Measurements from ENCODE around the gene CSNK1D. TPM values are rescaled to one million over a fixed set of nuclear protein-coding genes. Genes with fewer than 3 reads are reported as not detected.

CSNK1D gene
- polyA plus RNA-seq, 3 donors from 2014 or later: 48.9 to 130 (median 55.9) TPM

DNA sequence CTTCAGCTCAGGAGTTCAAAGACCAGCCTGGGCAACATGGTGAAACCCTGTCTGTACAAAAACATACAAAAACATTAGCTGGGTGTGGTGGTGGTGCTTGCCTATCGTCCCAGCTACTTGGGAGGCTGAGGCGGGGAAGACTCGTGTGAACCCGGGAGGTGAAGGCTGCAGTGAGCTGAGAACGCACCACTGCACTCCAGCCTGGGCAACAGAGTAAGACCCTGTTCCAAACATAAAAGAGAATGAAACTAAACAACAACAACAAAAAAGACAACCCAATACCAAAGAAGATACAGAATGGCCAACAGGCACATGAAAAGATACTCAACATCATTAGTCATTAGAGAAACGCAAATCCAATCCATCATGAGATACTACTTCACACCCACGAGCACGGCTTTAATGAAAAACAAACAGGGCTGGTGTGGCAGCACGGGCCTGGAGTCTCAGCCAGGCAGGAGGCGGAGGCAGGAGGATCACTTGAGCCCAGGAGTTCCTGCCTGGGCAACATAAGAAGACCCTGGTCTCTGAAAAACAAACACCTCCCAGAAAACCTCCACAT is 52.1 kb downstream of the CSNK1D start:
- no peak overlapping the region for H3K4me3 Mint-ChIP-seq
- H3K36me3 Mint-ChIP-seq: no peaks in the 10 kb centered on the region
- DNase-seq: no peak
- no peaks in the 10 kb centered on the region for H3K9me3 Mint-ChIP-seq
- peak overlapping the region in 3 of 6 donors; percentile 13 to 49 (median 28) for H3K27ac Mint-ChIP-seq
- peaks cover 3 to 7% (median 5%) of the 10 kb centered on the region in 3 donors for H3K27me3 Mint-ChIP-seq (ENCODE audit: low read depth in 3 of 3)
- H3K4me1 Mint-ChIP-seq: peaks cover 13 to 29% of the 10 kb centered on the region in 2 donors

DNA sequence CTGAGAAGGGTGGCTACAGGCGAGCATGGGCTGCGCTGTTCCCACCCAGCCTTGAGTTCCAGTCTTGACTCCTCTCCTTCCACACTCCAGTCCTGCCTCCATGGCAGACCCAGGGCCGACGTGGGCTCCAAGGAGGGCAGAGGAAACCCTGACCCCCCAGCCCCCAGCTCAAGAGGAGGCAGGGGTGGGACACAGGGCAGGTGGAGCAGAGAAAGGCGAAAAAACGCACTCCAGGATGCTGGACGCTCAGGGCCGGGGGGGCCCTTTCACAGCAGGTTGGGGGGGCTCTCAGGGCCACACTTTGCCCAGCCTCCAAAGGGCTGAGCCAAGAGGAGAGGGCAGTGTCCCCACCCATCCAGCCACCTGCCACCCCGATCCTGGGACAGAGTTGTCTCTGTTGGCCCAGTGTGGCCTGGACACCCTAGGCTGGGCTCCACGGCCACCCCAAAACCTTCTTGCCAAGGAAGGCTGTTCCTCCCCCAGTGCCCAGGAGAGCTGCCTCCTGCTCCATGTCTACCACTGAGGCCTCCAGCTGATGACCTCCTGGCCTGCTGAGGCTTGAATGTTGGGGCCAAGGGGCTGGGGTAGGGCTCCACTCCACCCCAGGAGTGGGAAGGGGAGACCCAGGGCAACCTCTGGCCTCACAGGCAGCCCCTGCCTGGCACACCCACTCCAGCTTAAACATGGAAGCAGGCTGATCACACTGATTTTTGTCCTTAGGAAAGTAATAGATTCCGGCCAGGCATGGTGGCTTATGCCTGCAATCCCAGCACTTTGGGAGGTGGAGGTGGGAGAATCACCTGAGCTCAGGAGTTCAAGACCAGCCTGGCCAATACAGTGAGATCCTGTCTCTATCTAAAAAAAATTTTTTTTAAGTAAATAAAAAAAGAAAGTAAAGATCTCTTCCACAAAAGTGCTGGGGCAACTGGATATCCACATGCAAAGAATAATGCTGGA is 53.5 kb downstream of the CSNK1D start:
- peak overlapping the region in 1 of 6 donors; percentile 69 for H3K27ac Mint-ChIP-seq
- H3K4me1 Mint-ChIP-seq: peaks cover 25 to 41% of the 10 kb centered on the region in 2 donors
- DNase-seq: no peak
- no peaks in the 10 kb centered on the region for H3K9me3 Mint-ChIP-seq
- H3K36me3 Mint-ChIP-seq: no peaks in the 10 kb centered on the region
- H3K27me3 Mint-ChIP-seq (ENCODE audit: low read depth in 3 of 3): peaks cover 17 to 21% (median 19%) of the 10 kb centered on the region in 3 donors
- H3K4me3 Mint-ChIP-seq: peak overlapping the region in 1 of 5 donors; percentile 38

DNA sequence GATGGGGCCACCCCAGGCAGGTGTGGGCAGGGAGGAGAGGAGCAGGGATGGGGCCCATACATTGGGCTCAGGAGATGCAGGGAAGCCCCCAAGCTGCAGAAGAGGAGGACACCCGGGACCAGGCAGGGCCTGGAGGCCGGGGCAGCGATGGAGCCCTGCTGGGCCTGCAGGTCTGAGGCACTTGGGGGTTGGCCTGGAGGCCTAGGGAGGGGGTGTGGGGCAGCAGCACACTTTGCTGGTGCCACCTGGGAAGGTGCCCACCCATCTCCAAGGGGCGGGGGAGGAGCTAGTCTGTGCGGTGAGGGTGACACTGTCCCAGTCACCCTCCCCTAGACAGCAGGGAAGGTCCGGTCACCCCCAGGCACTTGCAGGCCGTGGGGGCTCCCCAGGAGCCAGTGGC is 54.4 kb downstream of the CSNK1D start:
- Mint-ChIP-seq H3K4me3 (peak overlapping the region in 1 of 5 donors; percentile 18), H3K36me3 (no peaks in the 10 kb centered on the region), H3K9me3 (no peaks in the 10 kb centered on the region), H3K4me1 (peaks cover 34 to 51% of the 10 kb centered on the region in 2 donors), H3K27ac (peak overlapping the region in 3 of 6 donors; percentile 16 to 94 (median 78)), H3K27me3 (ENCODE audit: low read depth in 3 of 3) (peaks cover 21 to 24% (median 23%) of the 10 kb centered on the region in 3 donors)
- DNase-seq: no peak

DNA sequence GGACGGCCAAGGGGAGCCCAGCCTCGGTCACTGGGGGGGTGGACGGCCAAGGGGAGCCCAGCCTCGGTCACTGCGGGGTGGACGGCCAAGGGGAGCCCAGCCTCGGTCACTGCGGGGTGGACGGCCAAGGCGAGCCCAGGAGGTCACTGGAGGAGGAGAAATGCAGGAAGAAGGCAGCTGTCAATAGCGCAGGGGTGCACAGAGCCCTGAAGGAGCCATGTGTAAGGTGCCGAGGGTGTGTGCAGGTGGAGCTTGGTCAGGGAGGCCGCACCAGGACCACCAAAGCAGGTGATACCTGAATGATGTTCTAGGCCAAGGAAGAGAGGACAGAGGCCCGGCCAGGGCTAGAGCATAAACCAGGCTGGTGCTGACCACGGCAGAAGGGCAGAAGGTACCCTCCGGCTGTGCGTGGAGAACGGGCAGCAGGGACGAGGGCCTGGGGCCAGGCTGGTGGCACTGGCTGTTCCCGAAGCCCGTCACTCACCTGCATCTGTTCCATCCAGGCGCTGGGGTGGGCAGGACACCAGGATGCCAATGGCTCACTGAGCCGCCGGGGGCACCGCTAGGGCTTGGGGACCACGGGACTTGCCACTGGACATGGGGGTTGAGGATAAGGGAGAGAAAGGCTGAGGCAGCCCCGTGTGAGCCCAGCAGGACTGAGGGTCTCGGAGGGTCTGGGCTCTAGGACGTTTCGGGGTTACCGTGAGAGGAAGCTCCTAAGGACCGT is 55.0 kb downstream of the CSNK1D start:
- Mint-ChIP-seq H3K4me3 (peak overlapping the region in 2 of 5 donors; percentile 17 to 49), H3K9me3 (no peaks in the 10 kb centered on the region), H3K36me3 (no peaks in the 10 kb centered on the region), H3K27me3 (ENCODE audit: low read depth in 3 of 3) (peaks cover 26 to 27% (median 27%) of the 10 kb centered on the region in 3 donors), H3K4me1 (peaks cover 40 to 53% of the 10 kb centered on the region in 2 donors), H3K27ac (peak overlapping the region in 4 of 6 donors; percentile 16 to 94 (median 72))
- DNase-seq: no peak

DNA sequence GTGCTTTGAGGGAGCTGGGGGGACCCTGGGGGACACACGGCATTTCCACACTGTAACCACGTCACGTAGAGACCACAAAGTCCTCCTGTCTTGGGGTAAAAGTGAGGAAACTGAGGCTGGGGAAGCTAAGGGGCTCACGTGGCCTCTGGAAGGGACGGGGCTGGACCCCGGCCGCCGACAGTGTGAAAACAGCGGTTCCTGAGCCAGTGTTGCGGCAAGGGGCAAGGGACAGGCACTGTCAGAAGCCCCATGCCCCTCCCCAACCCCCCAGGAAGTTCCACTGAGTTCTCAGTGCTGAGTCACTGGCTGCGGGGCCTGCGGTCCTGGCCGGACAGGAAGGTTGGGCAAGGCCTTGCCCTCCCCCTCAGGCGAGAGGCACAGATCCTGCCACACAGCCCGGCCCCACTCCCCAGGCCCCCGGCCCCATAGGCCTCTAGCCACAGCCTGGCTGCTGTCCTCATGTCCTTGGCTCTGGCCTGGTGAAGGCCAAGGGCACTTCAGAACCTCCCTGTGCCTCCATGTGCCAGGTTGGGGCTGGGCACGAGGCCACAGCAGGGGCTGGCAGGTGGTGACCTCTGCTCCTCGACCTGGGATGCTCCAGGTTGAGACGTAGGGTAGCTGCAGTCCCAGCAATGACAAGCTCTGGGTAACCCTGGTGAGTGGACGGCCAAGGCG is 55.8 kb downstream of the CSNK1D start:
- peak; percentile 56 to 71 (median 66) for DNase-seq
- H3K4me1 Mint-ChIP-seq: peaks cover 43 to 56% of the 10 kb centered on the region in 2 donors
- H3K9me3 Mint-ChIP-seq: no peaks in the 10 kb centered on the region
- peak overlapping the region in 5 of 6 donors; percentile 88 to 97 (median 95) for H3K27ac Mint-ChIP-seq
- peak overlapping the region; percentile 43 to 65 (median 52) for H3K4me3 Mint-ChIP-seq
- peaks cover 26 to 30% (median 30%) of the 10 kb centered on the region in 3 donors for H3K27me3 Mint-ChIP-seq (ENCODE audit: low read depth in 3 of 3)
- H3K36me3 Mint-ChIP-seq: no peaks in the 10 kb centered on the region

DNA sequence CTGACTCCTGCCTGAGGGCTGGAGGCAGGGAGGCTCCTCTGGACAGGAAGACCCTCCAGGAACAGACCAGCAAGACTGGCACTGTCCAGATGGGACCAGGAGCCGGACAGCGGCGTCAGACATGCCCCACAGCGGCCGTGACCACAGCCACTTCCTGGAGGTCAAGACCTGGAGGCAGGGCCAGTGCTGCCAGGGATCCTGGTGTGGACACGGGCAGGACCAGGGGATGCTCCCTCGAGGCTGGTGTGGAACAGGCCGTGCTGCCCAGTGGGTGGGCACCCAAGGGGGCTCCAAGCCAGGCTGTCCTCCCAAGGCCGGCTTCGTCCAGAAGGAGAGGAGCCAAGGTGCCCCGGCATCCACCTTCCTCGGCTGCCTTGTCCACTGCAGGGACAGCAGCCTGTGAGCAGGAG is 56.4 kb downstream of the CSNK1D start:
- Mint-ChIP-seq H3K27me3 (ENCODE audit: low read depth in 3 of 3) (peaks cover 30 to 34% (median 30%) of the 10 kb centered on the region in 3 donors), H3K4me1 (peaks cover 43 to 56% of the 10 kb centered on the region in 2 donors), H3K9me3 (no peaks in the 10 kb centered on the region), H3K27ac (peak overlapping the region; percentile 84 to 98 (median 96)), H3K36me3 (no peaks in the 10 kb centered on the region), H3K4me3 (peak overlapping the region; percentile 63 to 81 (median 69))
- no peak for DNase-seq

DNA sequence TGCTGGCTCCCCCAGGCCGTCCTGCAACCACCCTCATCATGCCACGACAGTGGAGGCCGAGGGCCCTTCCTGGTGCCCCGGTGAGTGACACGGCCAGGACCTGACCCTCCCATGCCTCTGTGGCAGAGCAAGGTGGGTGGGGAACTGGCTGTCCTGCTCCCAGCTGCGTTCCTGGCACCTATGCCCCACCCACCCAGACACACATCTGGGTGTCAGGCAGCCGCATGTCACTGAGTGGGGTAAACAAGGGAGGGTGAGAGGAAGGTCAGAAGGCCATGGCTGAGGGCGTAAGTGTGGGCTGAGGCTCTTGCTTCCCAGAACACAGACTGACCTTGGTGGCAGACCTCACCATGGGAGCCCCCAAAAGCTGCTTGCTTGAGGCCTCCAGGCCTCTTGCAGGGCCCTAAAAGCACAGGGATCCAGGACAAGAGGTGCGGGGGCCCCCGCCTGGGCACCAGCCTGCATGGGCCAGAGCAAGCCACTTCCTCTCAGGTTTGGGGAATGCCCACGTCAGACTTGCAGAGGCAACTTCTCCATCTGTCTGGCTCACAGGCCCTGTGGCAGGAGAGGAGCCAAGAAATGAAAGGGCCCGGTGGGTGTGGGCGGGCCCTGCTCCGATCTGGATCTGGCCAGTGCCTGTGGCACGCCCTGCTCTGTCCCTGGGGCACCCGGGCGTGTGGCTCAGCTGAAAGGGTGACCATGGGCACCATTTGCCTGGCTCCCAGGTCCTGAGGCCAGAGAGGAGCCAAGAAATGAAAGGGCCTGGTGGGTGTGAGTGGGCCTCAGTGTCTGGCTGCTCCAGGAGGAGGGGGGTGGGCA is 57.0 kb downstream of the CSNK1D start:
- Mint-ChIP-seq H3K36me3 (no peaks in the 10 kb centered on the region), H3K4me1 (peaks cover 48 to 61% of the 10 kb centered on the region in 2 donors), H3K4me3 (peak overlapping the region; percentile 63 to 81 (median 69)), H3K27ac (peak overlapping the region; percentile 84 to 98 (median 96)), H3K27me3 (ENCODE audit: low read depth in 3 of 3) (peaks cover 30 to 36% (median 31%) of the 10 kb centered on the region in 3 donors), H3K9me3 (no peaks in the 10 kb centered on the region)
- DNase-seq: peak; percentile 82 to 86 (median 85)

DNA sequence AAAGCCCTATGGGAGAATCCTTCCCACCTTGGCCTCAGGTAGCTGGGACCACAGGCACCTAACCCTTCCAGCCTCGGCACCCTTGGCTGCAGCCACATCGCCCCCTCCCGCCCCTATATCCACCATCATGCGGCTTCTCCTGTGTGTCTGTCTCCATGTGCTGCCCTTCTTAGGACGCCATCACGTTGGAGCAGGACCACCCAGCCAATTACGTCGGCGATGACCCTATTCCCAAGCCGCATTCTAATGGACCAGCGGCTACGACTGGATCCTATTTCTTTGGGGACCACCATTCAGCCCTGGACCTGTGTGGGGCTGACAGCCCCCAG is 57.6 kb downstream of the CSNK1D start:
- peak overlapping the region; percentile 63 to 81 (median 69) for H3K4me3 Mint-ChIP-seq
- H3K9me3 Mint-ChIP-seq: no peaks in the 10 kb centered on the region
- no peak for DNase-seq
- peaks cover 29 to 36% (median 34%) of the 10 kb centered on the region in 3 donors for H3K27me3 Mint-ChIP-seq (ENCODE audit: low read depth in 3 of 3)
- no peaks in the 10 kb centered on the region for H3K36me3 Mint-ChIP-seq
- H3K27ac Mint-ChIP-seq: peak overlapping the region; percentile 84 to 98 (median 96)
- peaks cover 51 to 59% of the 10 kb centered on the region in 2 donors for H3K4me1 Mint-ChIP-seq

DNA sequence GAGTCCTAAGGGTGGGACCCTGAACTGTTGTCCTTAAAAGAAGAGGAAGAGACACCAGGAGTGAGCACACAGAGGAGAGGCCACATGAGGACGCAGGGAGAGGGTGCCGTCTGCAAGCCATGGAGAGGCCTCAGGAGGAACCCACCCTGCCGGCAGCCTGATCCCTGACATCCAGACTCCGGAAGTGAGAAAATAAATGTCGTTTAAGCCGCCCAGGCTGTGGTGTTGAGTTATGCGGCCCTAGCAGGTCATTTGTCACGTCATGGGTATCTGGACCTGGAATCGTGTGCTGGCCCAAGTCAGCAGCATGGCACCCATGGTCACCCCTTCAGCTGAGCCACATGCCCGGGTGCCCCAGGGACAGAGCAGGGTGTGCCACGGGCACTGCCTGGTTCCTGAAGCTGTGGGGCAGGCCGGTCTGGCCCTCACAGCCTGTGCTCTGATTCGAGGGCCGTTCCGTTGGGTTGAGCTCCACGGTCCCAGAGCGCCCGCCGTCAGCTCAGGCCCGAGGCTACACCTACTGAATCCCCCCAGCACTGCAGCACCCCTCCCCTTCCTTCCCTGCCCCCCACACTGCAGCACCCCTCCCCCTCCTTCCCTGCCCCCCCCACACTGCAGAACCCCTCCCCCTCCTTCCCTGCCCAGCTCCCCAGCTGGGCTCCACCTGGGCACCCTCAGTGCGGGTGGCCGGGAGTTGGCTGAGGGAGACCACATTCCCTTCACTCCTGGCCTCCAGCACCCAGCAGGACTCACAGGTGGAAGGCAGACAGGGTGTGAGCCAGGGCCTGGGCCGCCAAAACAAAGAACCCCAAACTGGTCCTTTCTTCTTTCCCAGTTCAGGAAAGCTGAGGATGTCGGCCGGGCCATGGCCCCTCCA is 58.2 kb downstream of the CSNK1D start:
- no peaks in the 10 kb centered on the region for H3K9me3 Mint-ChIP-seq
- peaks cover 51 to 58% of the 10 kb centered on the region in 2 donors for H3K4me1 Mint-ChIP-seq
- H3K27me3 Mint-ChIP-seq (ENCODE audit: low read depth in 3 of 3): peaks cover 29 to 36% (median 33%) of the 10 kb centered on the region in 3 donors
- peak overlapping the region; percentile 84 to 98 (median 96) for H3K27ac Mint-ChIP-seq
- peak in 1 of 3 donors; percentile 28 for DNase-seq
- peak overlapping the region; percentile 27 to 81 (median 69) for H3K4me3 Mint-ChIP-seq
- no peaks in the 10 kb centered on the region for H3K36me3 Mint-ChIP-seq

DNA sequence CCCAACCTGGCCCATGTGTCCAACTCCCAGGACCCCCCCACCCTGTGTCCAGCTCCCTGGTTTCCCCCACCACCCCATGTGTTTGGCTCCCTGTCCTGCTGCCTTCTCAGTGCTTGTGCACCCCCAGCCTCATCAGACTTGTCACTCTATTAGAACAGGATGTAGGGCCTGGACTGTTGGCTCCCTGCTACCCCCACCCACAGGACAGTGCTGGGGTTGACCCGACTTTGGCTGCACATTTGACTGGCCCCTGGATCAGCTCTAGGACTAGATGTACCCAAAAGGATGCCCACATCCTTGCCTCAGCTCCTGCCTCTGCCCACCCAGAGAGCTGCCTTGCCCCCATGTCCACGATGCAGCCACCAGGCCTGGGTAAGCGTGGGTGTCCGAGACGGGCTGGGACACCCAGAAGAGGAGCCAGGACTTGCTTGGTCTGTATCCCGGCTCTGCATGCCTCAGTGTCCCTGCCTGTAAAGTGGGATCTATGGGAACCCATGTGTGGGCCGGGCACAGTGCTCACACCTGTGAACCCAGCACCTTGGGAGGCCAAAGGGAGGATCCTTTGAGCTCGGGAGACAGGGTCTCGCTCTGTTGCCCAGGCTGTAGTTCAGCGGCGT is 59.4 kb downstream of the CSNK1D start:
- Mint-ChIP-seq H3K9me3 (no peaks in the 10 kb centered on the region), H3K4me3 (peak overlapping the region; percentile 59 to 70 (median 60))

DNA sequence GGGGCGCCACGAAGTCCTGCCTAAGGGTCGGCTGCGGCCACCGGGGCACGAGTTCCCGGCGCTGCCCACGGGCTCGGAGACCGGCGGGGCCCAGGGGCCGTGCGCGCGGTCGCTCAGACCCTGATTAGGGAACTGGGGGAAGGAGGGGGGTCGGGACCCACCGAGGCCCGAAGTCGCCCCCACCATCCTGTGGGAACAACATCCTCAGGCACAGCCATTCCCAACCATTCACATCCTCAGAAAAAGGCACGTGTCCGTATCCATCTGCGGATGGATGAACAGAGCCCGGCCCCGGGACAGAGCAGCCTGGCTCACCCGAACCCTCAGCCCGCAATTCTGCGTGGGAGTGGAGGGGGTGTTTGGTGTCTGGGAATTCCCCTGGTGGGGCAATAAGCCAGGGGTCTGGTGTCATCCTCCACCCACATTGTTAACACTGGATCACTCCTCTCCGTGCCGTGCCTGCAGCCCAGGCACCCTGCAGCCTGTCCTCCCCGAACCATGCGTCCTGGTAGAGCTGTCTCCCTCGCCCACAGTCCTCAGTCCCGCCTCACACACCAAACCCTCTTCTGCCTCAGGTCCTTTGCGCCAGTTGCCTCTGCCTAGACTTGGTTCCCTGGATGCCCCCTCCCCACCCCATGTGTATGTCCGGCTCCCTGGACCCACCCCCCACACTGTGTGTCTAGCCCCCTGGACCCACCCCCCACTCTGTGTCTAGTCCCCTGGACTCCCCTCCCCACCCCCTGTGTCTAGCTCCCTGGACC is 60.1 kb downstream of the CSNK1D start:
- peak overlapping the region; percentile 78 to 90 (median 88) for H3K4me3 Mint-ChIP-seq
- DNase-seq: peak; percentile 70 to 77 (median 72)
- H3K27ac Mint-ChIP-seq: peak overlapping the region; percentile 41 to 98 (median 96)
- no peaks in the 10 kb centered on the region for H3K9me3 Mint-ChIP-seq
- peaks cover 29 to 38% (median 35%) of the 10 kb centered on the region in 3 donors for H3K27me3 Mint-ChIP-seq (ENCODE audit: low read depth in 3 of 3)
- H3K36me3 Mint-ChIP-seq: no peaks in the 10 kb centered on the region
- H3K4me1 Mint-ChIP-seq: peaks cover 68% of the 10 kb centered on the region in 2 donors

More for the DNA sequence above, 59.4 kb downstream of the CSNK1D start:
- DNase-seq: no peak
- peak overlapping the region in 5 of 6 donors; percentile 87 to 98 (median 96) for H3K27ac Mint-ChIP-seq
- peaks cover 29 to 36% (median 33%) of the 10 kb centered on the region in 3 donors for H3K27me3 Mint-ChIP-seq (ENCODE audit: low read depth in 3 of 3)
- no peaks in the 10 kb centered on the region for H3K36me3 Mint-ChIP-seq
- H3K4me1 Mint-ChIP-seq: peaks cover 61 to 67% of the 10 kb centered on the region in 2 donors

Measured in immature natural killer cell (primary cell).